ENCODE data around the gene TACR2.

- TF ChIP-seq, protein P1, sequence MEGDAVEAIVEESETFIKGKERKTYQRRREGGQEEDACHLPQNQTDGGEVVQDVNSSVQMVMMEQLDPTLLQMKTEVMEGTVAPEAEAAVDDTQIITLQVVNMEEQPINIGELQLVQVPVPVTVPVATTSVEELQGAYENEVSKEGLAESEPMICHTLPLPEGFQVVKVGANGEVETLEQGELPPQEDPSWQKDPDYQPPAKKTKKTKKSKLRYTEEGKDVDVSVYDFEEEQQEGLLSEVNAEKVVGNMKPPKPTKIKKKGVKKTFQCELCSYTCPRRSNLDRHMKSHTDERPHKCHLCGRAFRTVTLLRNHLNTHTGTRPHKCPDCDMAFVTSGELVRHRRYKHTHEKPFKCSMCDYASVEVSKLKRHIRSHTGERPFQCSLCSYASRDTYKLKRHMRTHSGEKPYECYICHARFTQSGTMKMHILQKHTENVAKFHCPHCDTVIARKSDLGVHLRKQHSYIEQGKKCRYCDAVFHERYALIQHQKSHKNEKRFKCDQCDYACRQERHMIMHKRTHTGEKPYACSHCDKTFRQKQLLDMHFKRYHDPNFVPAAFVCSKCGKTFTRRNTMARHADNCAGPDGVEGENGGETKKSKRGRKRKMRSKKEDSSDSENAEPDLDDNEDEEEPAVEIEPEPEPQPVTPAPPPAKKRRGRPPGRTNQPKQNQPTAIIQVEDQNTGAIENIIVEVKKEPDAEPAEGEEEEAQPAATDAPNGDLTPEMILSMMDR (conservative IDR thresholded peaks at IDR 0.05), result no peak
- TF ChIP-seq ZFX (IDR thresholded peaks at IDR 0.05), result no peak
These were observed 824 bp upstream of the TACR2 start for GRCh38 chr10:69417542-69417941.

All from C4-2B (cell line).